Natural killer cell (primary cell): ENCODE results near the gene CLEC2D. TPM values are rescaled to one million over a fixed set of nuclear protein-coding genes. Genes with fewer than 3 reads are reported as not detected.
A peak's percentile ranks its signal among the peaks of the same experiment; 100 is the strongest.

Experiments
- ATAC-seq, 3 donors: fragments of 150-1000 bp in 2 of 3; fragments of 200-7000 bp in 1 of 3; cut with Tn5 transposase; 1 replicate in 1 of 3; 2 replicates in 2 of 3; pipeline ENCODE4 v1.10.0; 2021; ENCODE audit warnings: mild to moderate bottlenecking in 2 of 3, moderate library complexity in 2 of 3
- DNase-seq, 2 donors: peaks; one replicate each; pipeline versions ENCODE4 v3.0.0 to v3.0.0-alpha.2; 2013 to 2021; ENCODE audit warnings: mixed read lengths in 1 of 2
- H3K27ac ChIP-seq: one replicate; pipeline ENCODE4 v1.5.1; 2013; ENCODE audit warnings: mild to moderate bottlenecking, low read length
- H3K27me3 ChIP-seq: one replicate; pipeline ENCODE4 v1.6.1; 2013; ENCODE audit warnings: low read length; ENCODE audit not compliant: control insufficient read depth, insufficient read depth
- H3K36me3 ChIP-seq: one replicate; pipeline ENCODE4 v1.6.1; 2013; ENCODE audit warnings: low read length; ENCODE audit not compliant: control insufficient read depth, insufficient read depth
- H3K4me1 ChIP-seq: one replicate; pipeline ENCODE4 v1.6.1; 2013; ENCODE audit warnings: low read length; ENCODE audit not compliant: control insufficient read depth, insufficient read depth
- H3K4me3 ChIP-seq: one replicate; pipeline ENCODE4 v1.5.1; 2013; ENCODE audit warnings: low read length
- H3K9me3 ChIP-seq: one replicate; pipeline ENCODE4 v1.6.1; 2013; ENCODE audit warnings: low read length; ENCODE audit not compliant: control insufficient read depth, insufficient read depth
- H3K27ac Mint-ChIP-seq, 2 donors: one replicate each; pipeline ENCODE4 v1.8.0; 2022; ENCODE audit warnings: mild to moderate bottlenecking in 2 of 2, mixed read lengths in 2 of 2, moderate library complexity in 1 of 2
- H3K27me3 Mint-ChIP-seq, 2 donors: one replicate each; pipeline ENCODE4 v1.8.0; 2022; ENCODE audit warnings: low read depth in 2 of 2, mixed read lengths in 2 of 2
- H3K36me3 Mint-ChIP-seq: one replicate; pipeline ENCODE4 v1.8.0; 2022; ENCODE audit warnings: mixed read lengths
- H3K4me1 Mint-ChIP-seq, 2 donors: one replicate each; pipeline ENCODE4 v1.8.0; 2022; ENCODE audit warnings: mixed read lengths in 2 of 2
- H3K4me3 Mint-ChIP-seq: one replicate; pipeline ENCODE4 v1.8.0; 2022; ENCODE audit warnings: mild to moderate bottlenecking, moderate library complexity, mixed read lengths
- H3K9me3 Mint-ChIP-seq, 2 donors: one replicate each; pipeline ENCODE4 v1.8.0; 2022; ENCODE audit warnings: mixed read lengths in 2 of 2
- CTCF ChIP-seq: fragments of 200-600 bp; IDR thresholded peaks from one replicate; pipeline ENCODE4 v1.8.0; 2022; ENCODE audit warnings: antibody characterized with exemption
- WGBS: methylation state at CpG from one replicate; pipeline ENCODE4 v1.1.7; 2013; ENCODE audit warnings: missing lambda C conversion rate; ENCODE audit not compliant: insufficient coverage; 5-methylcytosine and 5-hydroxymethylcytosine counted together
- intact Hi-C: fragments of 100-400 bp; cut with micrococcal nuclease; formaldehyde crosslinking; loops from one replicate; pipeline ENCODE4 v1.14.2; 2022
- total RNA-seq, 4 donors: library from RNA; stranded (reverse); fragments of 120-200 nt in 1 of 4; gene quantifications; one replicate each; pipeline versions ENCODE4 v1.2.3 to v1.2.4, GENCODE V29; 2013 to 2022

CLEC2D gene
- total RNA-seq, 3 donors from 2014 or later (not counting 1 experiment from before 2014, with no cell fraction given): 140 to 219 (median 209) TPM

DNA sequence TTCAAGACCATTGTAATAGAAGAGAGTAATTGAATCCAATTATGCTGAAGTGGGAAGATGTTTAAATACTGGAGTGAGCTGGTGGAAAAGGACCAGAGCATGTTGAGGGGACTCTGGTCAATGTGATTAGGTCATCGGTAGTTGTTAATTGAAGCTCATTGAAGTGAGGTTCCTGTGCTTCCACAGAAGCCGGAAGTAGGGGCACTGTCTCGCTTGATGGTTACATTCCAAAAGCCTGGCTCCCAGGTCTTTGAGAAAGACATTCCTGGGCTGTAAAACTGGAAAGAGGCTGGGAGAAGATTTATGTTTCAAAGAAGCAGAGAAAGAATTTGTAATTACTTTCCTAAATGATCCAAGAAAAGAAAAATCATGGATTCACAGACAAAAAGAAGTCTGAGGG is 75.7 kb downstream of the CLEC2D start:
- no peak for ATAC-seq
- intact Hi-C loops: loop anchor here (5.0 kb wide), 2 partner anchors 262 to 447 kb away; no protein-coding TSS in a partner anchor

More for the DNA sequence above, 75.7 kb downstream of the CLEC2D start:
- no peak overlapping the region for H3K4me3 ChIP-seq
- no peaks in the 10 kb centered on the region for H3K9me3 ChIP-seq
- peaks cover 25% of the 10 kb centered on the region for H3K4me1 ChIP-seq
- no peak for TF ChIP-seq CTCF
- no peak overlapping the region for H3K27ac ChIP-seq
- Mint-ChIP-seq H3K27ac (peak overlapping the region in 1 of 2 donors; percentile 7), H3K4me3 (no peak overlapping the region), H3K27me3 (no peaks in the 10 kb centered on the region), H3K9me3 (no peaks in the 10 kb centered on the region), H3K36me3 (no peaks in the 10 kb centered on the region), H3K4me1 (peaks cover 32 to 33% of the 10 kb centered on the region in 2 donors)
- no peak for DNase-seq
- H3K27me3 ChIP-seq: no peaks in the 10 kb centered on the region
- no peaks in the 10 kb centered on the region for H3K36me3 ChIP-seq
- 96% methylated on average over 3 of the region's 3 CpGs for WGBS

Other genes with a start within 250 kb of the CLEC2D start
- 100 to 1,000 TPM; 194 to 310 (median 216) TPM for gene KLRB1, start 61.8 kb upstream of the CLEC2D start, total RNA-seq
- 1 to 10 TPM in 1 of 3 donors, under 1 TPM in 2; 0.64 to 1.5 (median 0.72) TPM for gene CLECL1, start 63.4 kb downstream of the CLEC2D start, total RNA-seq
- 1,000 to 10,000 TPM in 1 of 3 donors, 100 to 1,000 TPM in 2; 739 to 1,541 (median 990) TPM for gene CD69, start 91.2 kb downstream of the CLEC2D start, total RNA-seq
- 100 to 1,000 TPM; 364 to 424 (median 392) TPM for gene KLRF1, start 157.8 kb downstream of the CLEC2D start, total RNA-seq
- gene CLEC2B, start 199.6 kb downstream of the CLEC2D start, total RNA-seq: 100 to 1,000 TPM; 158 to 302 (median 220) TPM
- gene KLRF2, start 211.8 kb downstream of the CLEC2D start, total RNA-seq: not detected